H1 (cell line): ENCODE data around the gene ANKH. TPM values are rescaled to one million over a fixed set of nuclear protein-coding genes. Genes with fewer than 3 reads are reported as not detected.

ENCODE experiments used
- CTCF ChIA-PET: fragments of 300-600 bp; sonication (Branson Sonifier 250); formaldehyde crosslinking; loops from one replicate; lab custom pipeline; 2021; ENCODE audit not compliant: partially characterized antibody; lab: Charles Lee
- POLR2A ChIA-PET: fragments of 300-600 bp; sonication (Branson Sonifier 250); formaldehyde crosslinking; loops from one replicate; lab custom pipeline; 2021; ENCODE audit warnings: inconsistent platforms; ENCODE audit not compliant: partially characterized antibody; lab: Charles Lee
- DNase-seq, 2 experiments: peaks; one replicate each; pipeline versions ENCODE4 v3.0.0 to v3.0.0-alpha.2; 2010 to 2022; ENCODE audit warnings: low spot score in 2 of 2, low read depth in 1 of 2, mixed read lengths in 1 of 2
- FAIRE-seq: peaks from 2 replicates; lab custom pipeline; 2011; peaks lifted over from hg19 to GRCh38; lab: Jason Lieb, UNC
- H2AFZ ChIP-seq: 2 replicates; pipeline ENCODE4 v1.8.1; 2012; ENCODE audit warnings: low read length, inconsistent platforms
- H2AK5ac ChIP-seq: 2 replicates; pipeline ENCODE4 v1.6.1; 2013; ENCODE audit warnings: low read depth, low read length
- H2BK120ac ChIP-seq: replicated peaks from 2 replicates; pipeline ENCODE3; 2013; ENCODE audit warnings: low read depth, low read length, inconsistent platforms
- H2BK12ac ChIP-seq: 2 replicates; pipeline ENCODE4 v1.6.1; 2013; ENCODE audit warnings: low read depth, low read length
- H2BK15ac ChIP-seq: 2 replicates; pipeline ENCODE4 v1.6.1; 2013; ENCODE audit warnings: low read length
- H2BK20ac ChIP-seq: 2 replicates; pipeline ENCODE4 v1.6.1; 2013; ENCODE audit warnings: low read length
- H2BK5ac ChIP-seq: 2 replicates; pipeline ENCODE4 v1.6.1; 2013; ENCODE audit warnings: low read depth, low read length
- H3K14ac ChIP-seq: 2 replicates; pipeline ENCODE4 v1.6.1; 2013; ENCODE audit warnings: inconsistent platforms; ENCODE audit not compliant: insufficient read length
- H3K18ac ChIP-seq: 2 replicates; pipeline ENCODE4 v1.6.1; 2013; ENCODE audit warnings: low read length; ENCODE audit errors: extremely low read depth
- H3K23ac ChIP-seq: 2 replicates; pipeline ENCODE4 v1.6.1; 2013; ENCODE audit warnings: inconsistent platforms; ENCODE audit not compliant: insufficient read length
- H3K23me2 ChIP-seq: 2 replicates; pipeline ENCODE4 v1.6.1; 2013; ENCODE audit warnings: low read depth, low read length
- H3K27ac ChIP-seq: 2 replicates; pipeline ENCODE4 v1.6.1; 2011; ENCODE audit warnings: low read depth, low read length, inconsistent platforms
- H3K27me3 ChIP-seq, 4 experiments: replicated peaks in 1 of 4; 1 replicate in 1 of 4; 2 replicates in 3 of 4; pipeline versions ENCODE4 v1.6.1 to v1.8.1; 2011 to 2013; ENCODE audit warnings: low read length in 3 of 4, mild to moderate bottlenecking in 3 of 4, inconsistent platforms in 2 of 4, mixed read lengths in 2 of 4, moderate library complexity in 1 of 4; ENCODE audit not compliant: control insufficient read depth in 3 of 4, insufficient read depth in 3 of 4; ENCODE audit errors: extremely low read depth in 1 of 4
- H3K36me3 ChIP-seq, 4 experiments: 2 replicates each; pipeline versions ENCODE4 v1.6.1 to v1.8.1; 2011 to 2013; ENCODE audit warnings: mild to moderate bottlenecking in 4 of 4, low read length in 3 of 4, moderate library complexity in 2 of 4, control low read depth in 1 of 4, inconsistent platforms in 1 of 4; ENCODE audit not compliant: insufficient read depth in 4 of 4, control insufficient read depth in 2 of 4
- H3K4ac ChIP-seq: replicated peaks from 2 replicates; pipeline ENCODE3; 2013; ENCODE audit warnings: low read length, low read depth, mixed read lengths, inconsistent platforms; ENCODE audit not compliant: insufficient read length
- H3K4me1 ChIP-seq, 4 experiments: replicated peaks in 1 of 4; 1 replicate in 1 of 4; 2 replicates in 3 of 4; pipeline versions ENCODE4 v1.6.1 to v1.8.1; 2011 to 2013; ENCODE audit warnings: low read length in 3 of 4, inconsistent platforms in 2 of 4, mixed read lengths in 1 of 4; ENCODE audit not compliant: insufficient read depth in 4 of 4, control insufficient read depth in 3 of 4
- H3K4me2 ChIP-seq, 2 experiments: 2 replicates each; pipeline versions ENCODE4 v1.6.1 to v1.8.1; 2011 to 2013; ENCODE audit warnings: low read depth in 2 of 2, low read length in 2 of 2, control low read depth in 1 of 2, inconsistent platforms in 1 of 2, mild to moderate bottlenecking in 1 of 2; ENCODE audit not compliant: insufficient read depth in 1 of 2
- H3K4me3 ChIP-seq, 4 experiments: fragments of 200-600, 300-600 bp in 1 of 4; sonication (generic), shearing (Covaris generic), sonication (Bioruptor Twin) in 1 of 4; 2 replicates each; pipeline versions ENCODE4 v1.5.1 to v1.8.1; 2011 to 2016; ENCODE audit warnings: low read length in 4 of 4, low read depth in 3 of 4, control low read depth in 2 of 4, inconsistent platforms in 2 of 4, mild to moderate bottlenecking in 2 of 4, mixed read lengths in 1 of 4, moderate library complexity in 1 of 4; ENCODE audit not compliant: insufficient read depth in 2 of 4; ENCODE audit errors: extremely low read depth in 1 of 4
- H3K56ac ChIP-seq: replicated peaks from 2 replicates; pipeline ENCODE3; 2013; ENCODE audit warnings: low read depth, mild to moderate bottlenecking, mixed read lengths, low read length, inconsistent platforms; ENCODE audit not compliant: insufficient read length
- H3K79me1 ChIP-seq: 2 replicates; pipeline ENCODE4 v1.6.1; 2013; ENCODE audit warnings: low read depth, low read length, control low read depth
- H3K79me2 ChIP-seq, 2 experiments: 2 replicates each; pipeline versions ENCODE4 v1.6.1 to v1.8.1; 2012 to 2013; ENCODE audit warnings: low read length in 2 of 2, mild to moderate bottlenecking in 2 of 2, inconsistent platforms in 1 of 2; ENCODE audit not compliant: insufficient read depth in 2 of 2, control insufficient read depth in 1 of 2
- H3K9ac ChIP-seq, 4 experiments: replicated peaks in 1 of 4; 1 replicate in 1 of 4; 2 replicates in 3 of 4; pipeline versions ENCODE4 v1.6.1 to v1.8.1; 2011 to 2013; ENCODE audit warnings: low read depth in 3 of 4, low read length in 3 of 4, control low read depth in 2 of 4, mild to moderate bottlenecking in 2 of 4, moderate library complexity in 2 of 4, inconsistent platforms in 1 of 4; ENCODE audit errors: extremely low read depth in 1 of 4
- H3K9me3 ChIP-seq, 2 experiments: 2 replicates each; pipeline versions ENCODE4 v1.6.1 to v1.8.1; 2012 to 2013; ENCODE audit warnings: mild to moderate bottlenecking in 2 of 2, moderate library complexity in 2 of 2, control low read depth in 1 of 2, inconsistent platforms in 1 of 2, low read depth in 1 of 2, low read length in 1 of 2, mixed read lengths in 1 of 2; ENCODE audit not compliant: insufficient read depth in 2 of 2
- H4K20me1 ChIP-seq, 2 experiments: replicated peaks in 1 of 2; 2 replicates each; pipeline versions ENCODE3 to v1.8.1; 2011 to 2013; ENCODE audit warnings: inconsistent platforms in 2 of 2, low read length in 2 of 2, mild to moderate bottlenecking in 1 of 2; ENCODE audit not compliant: insufficient read depth in 2 of 2, control insufficient read depth in 1 of 2
- H4K5ac ChIP-seq: 2 replicates; pipeline ENCODE4 v1.6.1; 2013; ENCODE audit warnings: low read length, low read depth, mixed read lengths, inconsistent platforms; ENCODE audit not compliant: insufficient read length
- H4K8ac ChIP-seq: 2 replicates; pipeline ENCODE4 v1.8.0; 2013; ENCODE audit warnings: mild to moderate bottlenecking, moderate library complexity, low read length, inconsistent platforms; ENCODE audit not compliant: insufficient read depth; ENCODE audit errors: extremely low read depth
- H4K91ac ChIP-seq: replicated peaks from 2 replicates; pipeline ENCODE3; 2013; ENCODE audit warnings: low read length, mixed read lengths, inconsistent platforms; ENCODE audit not compliant: insufficient read length
- BCL11A ChIP-seq, 2 experiments: IDR thresholded peaks; one replicate each; pipeline ENCODE4 v1.6.1; 2011; ENCODE audit warnings: low read depth in 2 of 2, low read length in 2 of 2, mild to moderate bottlenecking in 2 of 2
- CBX5 ChIP-seq: fragments of 300-800, 300-1000 bp; sonication (generic); IDR thresholded peaks from 2 replicates; pipeline ENCODE4 v1.7.1; 2016; ENCODE audit warnings: antibody characterized with exemption, low read length, low read depth
- EGR1 ChIP-seq: IDR thresholded peaks from 2 replicates; pipeline ENCODE4 v1.6.1; 2011; ENCODE audit warnings: low read depth, low read length, borderline replicate concordance
- EP300 ChIP-seq, 2 experiments: IDR thresholded peaks; 1 replicate in 1 of 2; 2 replicates in 1 of 2; pipeline ENCODE4 v1.6.1; 2011 to 2012; ENCODE audit warnings: low read depth in 2 of 2, low read length in 2 of 2, mild to moderate bottlenecking in 2 of 2, borderline replicate concordance in 1 of 2, inconsistent platforms in 1 of 2, moderate library complexity in 1 of 2
- EZH2 ChIP-seq: fragments of 200-600 bp; sonication (generic); IDR thresholded peaks from 2 replicates; pipeline ENCODE4 v1.7.1; 2012; ENCODE audit warnings: low read depth, mild to moderate bottlenecking, moderate library complexity, low read length, inconsistent platforms; ENCODE audit not compliant: severe bottlenecking
- KDM4A ChIP-seq: IDR thresholded peaks from one replicate; pipeline ENCODE4 v1.7.1; 2012; ENCODE audit warnings: low read depth, mild to moderate bottlenecking, moderate library complexity, low read length, inconsistent platforms; ENCODE audit not compliant: severe bottlenecking
- WGBS, 2 experiments: shearing (Covaris generic) in 1 of 2; methylation state at CpG; one replicate each; pipeline versions ENCODE4 v1.1.6 to v1.1.7; 2013 to 2015; ENCODE audit warnings: low lambda C conversion rate in 2 of 2, mixed read lengths in 2 of 2, inconsistent platforms in 1 of 2, low coverage in 1 of 2, missing lambda C conversion rate in 1 of 2; ENCODE audit not compliant: insufficient replicate concordance in 2 of 2, insufficient coverage in 1 of 2, insufficient read length in 1 of 2; ENCODE audit errors: extremely low coverage in 1 of 2, missing lambda C conversion rate in 1 of 2; 5-methylcytosine and 5-hydroxymethylcytosine counted together
- polyA plus RNA-seq, 7 experiments: library from polyadenylated mRNA; depleted of rRNA in 3 of 7; stranded (reverse) in 5 of 7; unstranded in 2 of 7; fragments of >200 nt in 5 of 7; fragments of 200-250 nt in 2 of 7; gene quantifications; 1 replicate in 5 of 7; 2 replicates in 1 of 7; 4 replicates in 1 of 7; pipeline versions ENCODE4 v1.2.1 to v1.2.3, GENCODE V29; 2011 to 2013; ENCODE audit warnings: missing spikeins in 2 of 7, mixed read lengths in 2 of 7
- total RNA-seq: library from RNA; stranded (reverse); fragmentation: NEBNext Ultra II Directional; extraction: Animal tissue kit (Norgen Biotek cat#: 25700); gene quantifications from 2 replicates; pipeline ENCODE4 v1.2.1, GENCODE V29; 2021

Gene ANKH
- total and polyA plus RNA-seq, 2 of the 8 experiments (the other 6 are each of a cell fraction or from before 2014, with no cell fraction given): 5.3 to 13.0 TPM

DNA sequence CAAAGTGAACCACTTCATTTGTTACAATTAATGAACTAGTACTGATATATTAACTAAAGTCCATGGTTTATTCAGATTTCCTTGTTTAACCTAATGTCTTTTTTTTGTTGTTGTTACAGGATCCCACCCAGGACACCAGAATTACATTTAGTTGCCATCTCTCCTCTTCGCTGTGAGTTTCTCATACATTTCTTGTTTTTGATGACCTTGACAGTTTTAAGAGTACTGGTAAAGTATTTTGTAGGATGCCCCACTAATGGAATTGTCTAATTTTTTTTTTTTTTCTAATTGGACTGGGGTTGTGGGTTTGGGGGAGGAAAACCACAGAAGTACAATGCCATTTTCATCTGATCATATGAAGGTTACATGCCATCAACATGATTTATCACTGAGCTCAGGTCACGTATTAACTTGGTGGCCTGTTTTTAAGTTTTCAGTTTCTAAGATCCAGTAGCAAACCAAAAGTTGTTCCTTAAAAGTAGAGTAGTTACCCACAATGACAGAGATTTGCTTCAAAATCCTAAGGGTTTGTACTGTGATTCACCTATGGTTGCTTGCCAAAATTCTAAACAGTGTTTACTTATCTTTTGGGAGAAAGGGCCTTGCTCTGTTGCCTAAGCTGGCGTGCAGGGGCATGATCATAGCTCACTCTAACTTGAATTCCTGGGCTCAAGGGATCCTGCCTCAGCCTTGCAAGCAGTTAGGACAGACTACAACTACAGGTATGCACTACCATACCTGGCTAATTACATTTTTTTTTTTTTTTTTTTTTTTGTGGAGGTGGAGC is 211.6 kb downstream of the ANKH start:
- H3K4me1 ChIP-seq: peaks cover 0 to 5% (median 2%) of the 10 kb centered on the region in 4 experiments; a peak in 4 of 7 replicates
- POLR2A ChIA-PET: no interaction called here
- no peak overlapping the region for H3K27ac ChIP-seq
- H3K18ac ChIP-seq: no peak overlapping the region
- H3K4ac ChIP-seq: no peak overlapping the region
- H2BK20ac ChIP-seq: no peak overlapping the region
- no peak overlapping the region for H3K23ac ChIP-seq
- no peak overlapping the region for H2BK5ac ChIP-seq
- no peak overlapping the region for H3K4me3 ChIP-seq
- H2BK120ac ChIP-seq: no peak overlapping the region
- no peak overlapping the region for H4K8ac ChIP-seq
- no peak overlapping the region for H3K56ac ChIP-seq
- H3K36me3 ChIP-seq: no peaks in the 10 kb centered on the region
- CTCF ChIA-PET: interaction anchor here (0.6 to 2.6 kb wide), 5 partner anchors 11 to 672 kb away, joined by 3 to 12 read pairs (median 4); no protein-coding TSS in a partner anchor
- FAIRE-seq (no peak), DNase-seq (no peak)
- no peaks in the 10 kb centered on the region for H3K9me3 ChIP-seq
- H2AFZ ChIP-seq: no peak overlapping the region
- TF ChIP-seq CBX5 (no peak), BCL11A (IDR thresholded peaks at IDR 0.05; ENCODE audit: low read depth in 2 of 2, low read length in 2 of 2) (no peak), EP300 (IDR thresholded peaks at IDR 0.05; ENCODE audit: borderline replicate concordance in 1 of 2, low read depth in 2 of 2, low read length in 2 of 2) (no peak), EGR1 (no peak), EZH2 (no peak), KDM4A (no peak)
- 84% methylated on average over 3 of the region's 3 CpGs; no CpG with 5 or more reads in 1 of the 2 experiments for WGBS, 2 experiments
- H2BK15ac ChIP-seq: no peak overlapping the region
- no peak overlapping the region for H2BK12ac ChIP-seq
- H4K20me1 ChIP-seq: no peaks in the 10 kb centered on the region
- no peaks in the 10 kb centered on the region for H3K79me1 ChIP-seq
- no peak overlapping the region for H3K4me2 ChIP-seq
- H3K27me3 ChIP-seq: peaks cover 0 to 14% (median 11%) of the 10 kb centered on the region in 4 experiments; a peak in 6 of 7 replicates
- H4K91ac ChIP-seq: no peak overlapping the region
- H3K14ac ChIP-seq: no peak overlapping the region
- peaks cover 6% of the 10 kb centered on the region; the same call in 1 of the 2 replicates for H3K23me2 ChIP-seq
- no peak overlapping the region for H4K5ac ChIP-seq
- H3K9ac ChIP-seq: no peak overlapping the region
- no peak overlapping the region for H2AK5ac ChIP-seq
- no peaks in the 10 kb centered on the region for H3K79me2 ChIP-seq
